Activated T-helper 17 cell treated with anti-CD3 and anti-CD28 coated beads, Interleukin-2, amount 50 U/mL, for 72 hours (primary cell): ENCODE data around the gene LRSAM1. TPM values are rescaled to one million over a fixed set of nuclear protein-coding genes. Genes with fewer than 3 reads are reported as not detected.

Experiments
- ATAC-seq: fragments of 150-1000 bp; cut with Tn5 transposase; replicated peaks from 2 replicates; pipeline ENCODE4 v1.10.0; 2021; ENCODE audit warnings: mild to moderate bottlenecking, moderate library complexity
- H3K27ac Mint-ChIP-seq: one replicate; pipeline ENCODE4 v1.8.0; 2022; ENCODE audit warnings: mixed read lengths
- H3K27me3 Mint-ChIP-seq: one replicate; pipeline ENCODE4 v1.8.0; 2022; ENCODE audit warnings: mixed read lengths
- H3K36me3 Mint-ChIP-seq: one replicate; pipeline ENCODE4 v1.8.0; 2022; ENCODE audit warnings: low read depth, mild to moderate bottlenecking, mixed read lengths
- H3K4me1 Mint-ChIP-seq: one replicate; pipeline ENCODE4 v1.8.0; 2022; ENCODE audit warnings: mixed read lengths
- H3K4me3 Mint-ChIP-seq: one replicate; pipeline ENCODE4 v1.8.0; 2022; ENCODE audit warnings: mild to moderate bottlenecking, mixed read lengths
- H3K9me3 Mint-ChIP-seq: one replicate; pipeline ENCODE4 v1.8.0; 2022; ENCODE audit warnings: mixed read lengths
- total RNA-seq, 2 donors: library from RNA; stranded (reverse); gene quantifications; one replicate each; pipeline ENCODE4 v1.2.3, GENCODE V29; 2022

Gene LRSAM1
- total RNA-seq, 2 donors from 2014 or later: 22.0 to 33.5 TPM

DNA sequence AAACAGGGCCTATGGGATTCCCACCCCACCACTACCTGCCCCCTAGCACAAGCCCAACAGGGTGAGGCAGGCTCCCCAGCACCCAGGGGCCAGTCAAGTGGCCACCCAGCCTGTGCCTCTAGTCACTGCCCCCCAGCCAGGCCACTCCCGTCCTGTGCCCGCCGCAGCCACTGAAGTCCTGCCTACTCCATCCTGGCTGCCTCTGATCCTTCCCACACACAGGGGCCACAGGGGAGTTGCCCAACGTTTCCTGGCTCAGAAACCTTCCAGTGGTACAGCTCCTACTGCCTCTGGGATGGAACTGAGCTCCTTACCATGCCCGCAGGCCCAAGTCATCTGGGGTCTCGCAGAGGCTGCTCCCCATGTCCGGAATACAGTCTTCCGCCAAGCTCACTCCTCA is 90.6 kb downstream of the LRSAM1 start:
- ATAC-seq: no peak
- Mint-ChIP-seq H3K4me1 (peaks cover 5% of the 10 kb centered on the region), H3K27ac (peak overlapping the region; percentile 61)

DNA sequence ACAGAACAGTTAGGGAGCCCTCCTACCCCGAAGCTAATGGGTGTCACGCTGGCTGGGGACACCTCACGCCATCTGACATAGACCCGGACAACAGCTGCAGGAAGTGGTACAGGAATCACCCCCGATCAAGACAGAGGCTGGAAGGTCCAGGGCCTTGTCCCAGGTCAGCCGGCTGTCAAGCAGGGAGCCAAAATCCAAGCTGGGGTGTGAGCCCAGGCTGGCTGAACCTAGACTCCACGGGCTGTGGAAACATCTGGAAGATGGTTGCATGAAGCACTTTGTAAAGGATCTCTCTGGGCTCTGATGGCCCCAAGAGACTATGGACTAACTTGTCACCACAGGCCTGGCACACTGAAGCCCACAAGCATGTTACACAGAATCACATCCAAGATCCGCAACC is 91.9 kb downstream of the LRSAM1 start:
- H3K27ac Mint-ChIP-seq: peak overlapping the region; percentile 20
- H3K9me3 Mint-ChIP-seq: no peaks in the 10 kb centered on the region
- H3K36me3 Mint-ChIP-seq: no peaks in the 10 kb centered on the region

More for the DNA sequence above, 90.6 kb downstream of the LRSAM1 start:
- Mint-ChIP-seq H3K27me3 (no peaks in the 10 kb centered on the region), H3K4me3 (no peak overlapping the region), H3K9me3 (no peaks in the 10 kb centered on the region), H3K36me3 (no peaks in the 10 kb centered on the region)

DNA sequence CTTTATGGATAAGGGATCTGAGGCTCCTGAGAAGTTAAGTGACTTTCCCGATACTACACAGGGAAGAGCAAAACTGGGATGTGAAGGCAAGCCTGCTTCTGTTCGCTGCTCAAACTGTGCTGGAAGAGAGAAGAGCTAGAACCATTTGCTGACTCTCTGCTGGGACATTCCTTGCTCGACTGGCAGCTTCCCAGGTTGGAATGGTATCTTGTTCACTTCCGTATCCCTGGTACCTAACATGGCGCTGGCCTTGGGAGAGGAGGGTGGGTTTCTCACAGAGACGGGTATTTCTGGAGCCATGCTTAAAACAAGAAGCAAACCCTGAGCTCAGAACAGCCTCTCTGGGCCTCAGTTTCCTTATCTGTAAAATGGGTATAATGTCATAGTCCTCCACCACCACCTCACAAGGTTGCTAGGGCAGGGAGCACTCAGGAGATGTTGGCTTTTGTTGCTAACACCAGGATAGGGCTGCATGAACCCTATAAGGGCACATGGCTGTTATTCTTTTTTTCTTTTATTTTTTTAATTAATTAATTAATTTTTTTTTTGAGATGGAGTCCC is 92.7 kb downstream of the LRSAM1 start:
- Mint-ChIP-seq H3K9me3 (no peaks in the 10 kb centered on the region), H3K4me3 (no peak overlapping the region), H3K4me1 (peaks cover 10% of the 10 kb centered on the region), H3K36me3 (no peaks in the 10 kb centered on the region), H3K27ac (peak overlapping the region; percentile 9), H3K27me3 (no peaks in the 10 kb centered on the region)
- no peak for ATAC-seq

More for the DNA sequence above, 91.9 kb downstream of the LRSAM1 start:
- Mint-ChIP-seq H3K4me1 (peaks cover 6% of the 10 kb centered on the region), H3K27me3 (no peaks in the 10 kb centered on the region), H3K4me3 (no peak overlapping the region)
- ATAC-seq: no peak

DNA sequence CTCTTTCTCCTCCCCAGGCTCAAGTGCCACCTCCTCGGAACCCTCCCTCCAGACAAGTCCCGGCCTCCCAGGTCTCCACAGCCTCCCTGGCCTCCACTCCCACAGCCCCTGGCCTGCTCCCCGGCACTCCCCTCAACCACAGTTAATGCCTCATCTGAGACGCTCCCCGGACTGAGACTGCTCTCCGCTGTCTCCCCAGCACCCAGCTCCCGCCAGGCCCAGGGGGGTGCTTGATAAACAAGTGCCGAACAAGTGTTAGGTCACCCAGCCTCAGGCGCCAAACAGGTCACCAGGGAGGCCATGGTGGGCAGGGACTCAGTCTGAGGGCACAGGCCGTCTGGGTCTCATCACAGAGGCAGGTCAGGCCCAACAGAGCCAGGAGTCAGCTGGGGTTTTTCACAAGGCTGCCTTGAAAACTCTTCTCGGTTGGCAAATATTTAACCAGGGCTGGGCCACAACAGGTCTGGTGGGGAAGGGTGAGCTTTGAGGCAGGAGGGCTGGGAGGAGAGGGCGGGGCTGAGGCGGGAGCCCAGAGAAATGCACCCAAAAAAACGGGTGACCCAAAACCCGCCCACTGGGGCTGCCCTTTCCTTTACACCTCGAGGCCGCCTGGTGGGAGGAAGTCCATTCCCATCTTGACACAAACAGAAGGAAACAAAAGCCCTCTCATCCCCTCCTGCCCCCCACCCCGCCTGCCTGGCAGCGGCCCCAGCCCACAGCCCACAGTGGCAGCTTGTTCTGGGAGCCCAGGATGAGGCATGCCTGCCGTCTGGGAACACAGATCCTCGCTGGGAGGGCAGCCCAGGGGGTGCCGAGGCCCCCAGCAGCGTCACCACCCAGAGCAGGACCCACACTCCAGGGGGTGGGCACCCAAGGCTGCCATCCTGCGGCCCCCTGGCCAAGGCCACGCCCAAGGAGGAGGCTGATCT is 94.2 kb downstream of the LRSAM1 start:
- H3K36me3 Mint-ChIP-seq: no peaks in the 10 kb centered on the region
- H3K4me1 Mint-ChIP-seq: peaks cover 18% of the 10 kb centered on the region
- no peaks in the 10 kb centered on the region for H3K27me3 Mint-ChIP-seq
- ATAC-seq: no peak
- no peaks in the 10 kb centered on the region for H3K9me3 Mint-ChIP-seq
- peak overlapping the region; percentile 46 for H3K27ac Mint-ChIP-seq
- no peak overlapping the region for H3K4me3 Mint-ChIP-seq

DNA sequence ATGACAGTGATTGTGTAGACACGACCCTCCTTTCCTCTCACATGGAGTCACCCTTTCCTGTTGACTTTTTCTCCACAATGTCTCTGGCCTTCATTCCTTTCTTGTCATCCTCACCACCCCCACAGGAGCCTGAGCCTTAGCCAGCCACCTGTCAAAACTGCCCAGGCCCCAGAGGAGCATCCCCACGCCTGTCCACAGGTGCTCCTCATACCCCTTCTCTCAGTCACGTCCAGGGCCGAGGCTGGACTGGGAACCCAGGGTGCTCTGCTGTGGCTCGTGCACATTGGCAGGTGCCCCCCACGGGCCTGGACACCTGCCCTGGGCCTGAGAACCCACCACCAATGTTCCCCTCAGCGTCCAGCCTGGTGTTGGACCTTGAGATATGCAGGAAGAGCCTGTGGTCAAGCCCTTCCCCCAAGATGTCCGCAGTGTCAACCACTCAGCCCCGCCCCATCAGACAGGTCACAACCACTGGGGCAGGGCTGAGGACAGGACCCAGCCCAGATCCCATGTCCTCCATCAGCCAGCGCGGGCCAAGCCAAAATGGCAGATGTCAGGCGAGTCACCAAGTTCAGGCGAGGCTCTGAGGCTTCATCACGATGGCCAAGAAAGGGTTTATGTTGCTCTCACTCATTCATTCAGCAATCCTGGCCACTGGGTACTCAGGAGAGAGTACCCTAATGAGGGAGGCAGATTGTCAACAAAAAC is 95.0 kb downstream of the LRSAM1 start:
- Mint-ChIP-seq H3K4me1 (peaks cover 19% of the 10 kb centered on the region), H3K4me3 (no peak overlapping the region), H3K36me3 (no peaks in the 10 kb centered on the region)

DNA sequence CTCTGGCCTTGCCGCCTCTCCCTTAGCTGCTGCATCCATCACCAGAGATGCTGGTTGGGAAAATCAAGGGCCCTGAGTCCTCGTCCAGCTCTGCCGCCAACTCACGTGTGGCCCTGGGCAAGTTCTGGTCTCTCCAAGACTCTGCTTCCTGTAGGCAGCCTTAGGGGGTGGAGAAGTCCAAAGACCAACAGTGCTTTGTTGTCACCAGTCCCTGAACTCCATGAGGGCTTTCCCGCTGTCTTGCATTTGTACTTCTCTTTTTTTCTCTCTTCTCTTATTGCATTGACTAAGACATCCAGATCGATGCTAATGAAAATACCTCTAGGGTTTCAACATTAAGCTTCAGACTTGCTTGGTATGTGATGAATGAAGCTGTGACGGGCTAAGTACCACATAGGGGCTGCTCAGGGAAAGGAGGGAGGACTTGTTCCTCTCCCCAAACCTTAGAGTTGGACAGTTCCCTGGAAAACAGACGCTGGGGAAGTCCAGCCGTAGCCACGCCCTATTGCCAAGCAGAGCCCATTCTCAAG is 97.1 kb downstream of the LRSAM1 start:
- H3K27me3 Mint-ChIP-seq: no peaks in the 10 kb centered on the region
- peaks cover 19% of the 10 kb centered on the region for H3K4me1 Mint-ChIP-seq
- no peaks in the 10 kb centered on the region for H3K36me3 Mint-ChIP-seq
- no peak overlapping the region for H3K4me3 Mint-ChIP-seq
- no peaks in the 10 kb centered on the region for H3K9me3 Mint-ChIP-seq
- ATAC-seq: no peak
- no peak overlapping the region for H3K27ac Mint-ChIP-seq

More for the DNA sequence above, 95.0 kb downstream of the LRSAM1 start:
- Mint-ChIP-seq H3K9me3 (no peaks in the 10 kb centered on the region), H3K27me3 (no peaks in the 10 kb centered on the region), H3K27ac (peak overlapping the region; percentile 46)
- ATAC-seq: no peak

DNA sequence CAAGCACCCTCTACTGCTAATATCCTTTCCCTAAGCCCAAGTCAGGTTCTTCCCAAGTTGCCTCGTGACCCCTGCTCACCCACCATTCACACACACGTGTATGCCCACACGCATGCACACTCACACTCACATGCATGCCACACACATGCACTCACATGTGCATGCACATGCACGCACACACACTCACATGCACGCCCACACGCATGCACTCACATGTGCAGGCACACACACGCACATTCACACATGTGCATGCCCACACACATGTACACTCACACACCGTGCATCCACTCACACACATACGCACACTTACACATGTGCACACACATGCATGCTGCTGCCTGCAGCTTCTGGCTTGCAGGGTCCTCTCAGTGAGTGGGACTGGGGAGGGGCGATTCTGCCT is 97.9 kb downstream of the LRSAM1 start:
- H3K4me1 Mint-ChIP-seq: peaks cover 21% of the 10 kb centered on the region
- no peaks in the 10 kb centered on the region for H3K27me3 Mint-ChIP-seq
- H3K9me3 Mint-ChIP-seq: no peaks in the 10 kb centered on the region
- no peak overlapping the region for H3K27ac Mint-ChIP-seq
- ATAC-seq: no peak
- no peaks in the 10 kb centered on the region for H3K36me3 Mint-ChIP-seq
- H3K4me3 Mint-ChIP-seq: no peak overlapping the region

DNA sequence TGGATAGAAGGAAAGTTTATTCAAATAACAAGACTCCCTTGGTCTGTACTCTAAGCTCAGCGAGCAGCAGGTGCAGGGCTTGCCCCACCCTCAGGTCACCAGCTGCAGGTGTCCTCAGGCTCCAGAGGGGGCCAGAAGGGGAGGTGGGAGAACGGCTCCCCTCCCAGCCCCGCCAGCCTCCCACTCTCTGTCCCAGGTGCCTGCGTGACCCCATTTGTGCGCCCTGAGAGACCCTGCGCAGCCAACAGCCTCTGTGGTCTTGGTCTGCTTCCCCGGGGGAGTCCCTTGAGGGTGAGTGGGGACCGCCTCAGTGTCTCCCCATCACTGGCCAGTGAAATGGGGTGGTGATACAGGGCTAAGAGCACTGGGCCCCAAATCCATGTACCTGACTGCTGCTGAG is 98.4 kb downstream of the LRSAM1 start:
- Mint-ChIP-seq H3K27ac (no peak overlapping the region), H3K4me3 (no peak overlapping the region), H3K9me3 (no peaks in the 10 kb centered on the region), H3K4me1 (peaks cover 22% of the 10 kb centered on the region), H3K36me3 (no peaks in the 10 kb centered on the region), H3K27me3 (no peaks in the 10 kb centered on the region)
- no peak for ATAC-seq

DNA sequence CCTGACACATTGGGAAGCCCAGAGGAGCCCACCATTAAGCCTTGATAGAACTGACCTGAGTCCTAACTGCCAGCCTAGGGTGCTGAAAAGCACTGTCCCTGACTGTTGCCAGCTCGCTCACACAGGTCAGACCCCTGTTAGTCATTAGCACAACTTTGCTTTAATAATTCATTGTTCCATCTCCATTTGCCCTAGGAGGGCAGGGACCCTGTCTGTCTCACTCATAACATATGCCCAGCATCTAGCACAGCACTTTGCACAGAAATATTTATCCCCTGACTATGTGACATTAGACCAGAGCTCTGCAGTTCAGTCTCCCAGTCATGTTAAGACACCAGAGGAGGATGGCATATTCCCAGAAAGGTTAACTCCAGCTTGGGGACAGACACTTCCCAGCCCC is 99.0 kb downstream of the LRSAM1 start:
- H3K27ac Mint-ChIP-seq: no peak overlapping the region

DNA sequence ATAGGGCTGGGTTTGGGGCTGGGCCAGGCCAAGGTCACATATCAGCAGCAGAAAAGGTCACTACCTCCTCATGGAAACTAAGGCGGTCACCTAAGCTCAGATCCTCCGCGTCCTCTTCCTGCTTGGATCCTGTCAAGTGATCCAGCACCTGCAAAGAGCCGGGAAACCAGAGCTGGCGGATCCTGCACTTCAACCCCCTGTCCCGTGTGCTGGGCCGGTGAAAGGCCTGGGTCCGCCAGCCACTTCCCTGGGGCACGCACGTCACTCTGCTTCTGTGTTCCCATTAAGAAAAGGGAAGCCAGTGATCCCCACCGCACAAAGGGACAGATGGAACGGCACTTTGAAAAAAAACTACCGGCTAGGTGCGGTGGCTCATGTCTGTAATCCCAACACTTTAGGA is 99.4 kb downstream of the LRSAM1 start:
- no peak for ATAC-seq
- Mint-ChIP-seq H3K4me1 (peaks cover 27% of the 10 kb centered on the region), H3K36me3 (no peaks in the 10 kb centered on the region), H3K27ac (no peak overlapping the region), H3K9me3 (no peaks in the 10 kb centered on the region), H3K27me3 (no peaks in the 10 kb centered on the region), H3K4me3 (no peak overlapping the region)

More for the DNA sequence above, 99.0 kb downstream of the LRSAM1 start:
- peaks cover 26% of the 10 kb centered on the region for H3K4me1 Mint-ChIP-seq
- no peaks in the 10 kb centered on the region for H3K27me3 Mint-ChIP-seq
- no peak overlapping the region for H3K4me3 Mint-ChIP-seq
- no peaks in the 10 kb centered on the region for H3K36me3 Mint-ChIP-seq
- H3K9me3 Mint-ChIP-seq: no peaks in the 10 kb centered on the region
- no peak for ATAC-seq

Other genes starting within 250 kb of the LRSAM1 start
- 1 to 10 TPM; 2.8 to 5.1 TPM for gene GARNL3, start 186.7 kb upstream of the LRSAM1 start, total RNA-seq
- gene SLC2A8, start 54.3 kb upstream of the LRSAM1 start, total RNA-seq: 1 to 10 TPM; 3.0 TPM
- gene ZNF79, start 27.1 kb upstream of the LRSAM1 start, total RNA-seq: 10 to 100 TPM; 10.1 to 11.3 TPM
- 1,000 to 10,000 TPM; 1,178 to 1,829 TPM for gene RPL12, start 104 bp upstream of the LRSAM1 start, total RNA-seq
- gene STXBP1, start 160.8 kb downstream of the LRSAM1 start, total RNA-seq: 10 to 100 TPM; 14.7 to 17.1 TPM